NCI-H526 treated with DMSO at 0.1 percent for 48 hours (cell line): ENCODE data around the gene TNFSF10.
"Not testable (repeated sequence)": the region's sequence is repeated elsewhere in the genome, so short reads cannot be mapped to it uniquely, and the experiment has no call there.

Source experiments
- DNase-seq: peaks from one replicate; lab custom pipeline; 2025; lab: John Stamatoyannopoulos, UW

TNFSF10 gene

GRCh38 chr3:172543884-172544283, 20.7 kb upstream of the TNFSF10 start:
- no peak for DNase-seq

- DNase-seq, result no peak
These were observed 20.2 kb upstream of the TNFSF10 start for GRCh38 chr3:172543419-172543818.

- DNase-seq, result no peak
These were observed 19.8 kb upstream of the TNFSF10 start for GRCh38 chr3:172542999-172543398.

DNA sequence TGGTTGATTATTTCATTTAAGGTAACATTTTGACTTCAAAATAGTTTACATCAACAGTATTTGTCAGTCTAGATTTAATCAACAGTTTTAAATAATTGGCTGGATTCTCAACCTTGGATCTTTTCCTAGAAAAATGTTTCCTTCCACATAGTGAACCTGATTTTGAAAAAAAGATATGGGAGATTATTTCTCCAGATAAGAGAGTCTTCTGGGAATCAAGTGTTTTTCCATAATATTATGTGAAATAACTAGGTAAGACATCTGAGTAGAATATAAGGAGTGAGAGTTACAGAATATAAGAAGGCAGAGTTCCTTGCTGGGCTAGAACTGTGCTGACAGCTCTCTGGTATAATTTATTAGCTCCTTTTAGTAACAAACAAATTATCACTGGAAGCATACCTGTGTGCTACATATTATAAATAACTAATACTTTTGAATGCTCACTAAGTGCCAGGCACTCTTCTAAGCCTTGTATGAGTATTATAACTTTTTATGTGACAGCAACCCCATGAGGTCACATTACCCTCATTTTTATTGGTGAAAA, 18.8 kb upstream of the TNFSF10 start:
- DNase-seq, result no peak

DNA sequence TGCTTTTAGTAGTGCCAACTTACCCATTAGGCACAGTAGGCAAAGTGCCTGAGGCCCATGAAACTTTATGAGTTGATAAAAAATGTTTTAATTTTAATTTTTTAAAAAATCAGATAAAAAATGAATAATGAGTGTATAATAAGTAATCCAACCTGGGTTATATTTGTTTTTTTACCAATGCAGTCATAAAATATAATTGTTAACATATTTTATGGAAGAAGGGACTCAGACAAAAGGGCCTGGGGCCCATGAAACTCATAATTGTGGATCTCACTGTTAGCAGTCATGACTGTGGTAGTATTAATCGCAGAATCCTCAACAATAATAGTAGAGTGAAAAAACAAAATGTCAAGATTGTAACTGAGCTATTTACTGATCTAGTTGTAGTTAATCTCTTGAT, 16.8 kb upstream of the TNFSF10 start:
- no peak for DNase-seq

GRCh38 chr3:172539273-172539672, 16.0 kb upstream of the TNFSF10 start:
- no peak for DNase-seq

GRCh38 chr3:172538368-172539151, 15.3 kb upstream of the TNFSF10 start:
- DNase-seq, result no peak

GRCh38 chr3:172537507-172538158, 14.4 kb upstream of the TNFSF10 start:
- no peak for DNase-seq

DNA sequence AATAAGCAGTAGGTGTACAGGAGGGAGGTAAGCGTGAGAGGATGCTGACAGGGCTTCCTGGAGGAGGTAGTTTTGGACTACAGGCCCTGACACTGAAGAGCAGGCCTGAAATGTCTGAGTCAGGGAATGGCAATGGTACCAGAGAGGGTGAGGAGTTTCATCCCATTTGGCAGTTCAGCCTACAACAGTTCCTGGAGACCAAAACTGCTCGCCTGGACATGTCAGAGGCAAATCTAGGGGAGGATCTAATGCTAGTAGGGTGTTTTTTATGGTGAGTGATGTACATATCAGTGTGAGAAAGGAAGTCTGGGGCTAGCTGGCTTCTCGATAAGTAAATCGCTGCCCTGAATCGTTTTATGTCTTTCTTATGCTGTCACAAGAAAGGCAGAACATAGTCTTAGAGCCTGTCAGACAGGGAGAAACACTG, 13.8 kb upstream of the TNFSF10 start:
- DNase-seq, result no peak

DNA sequence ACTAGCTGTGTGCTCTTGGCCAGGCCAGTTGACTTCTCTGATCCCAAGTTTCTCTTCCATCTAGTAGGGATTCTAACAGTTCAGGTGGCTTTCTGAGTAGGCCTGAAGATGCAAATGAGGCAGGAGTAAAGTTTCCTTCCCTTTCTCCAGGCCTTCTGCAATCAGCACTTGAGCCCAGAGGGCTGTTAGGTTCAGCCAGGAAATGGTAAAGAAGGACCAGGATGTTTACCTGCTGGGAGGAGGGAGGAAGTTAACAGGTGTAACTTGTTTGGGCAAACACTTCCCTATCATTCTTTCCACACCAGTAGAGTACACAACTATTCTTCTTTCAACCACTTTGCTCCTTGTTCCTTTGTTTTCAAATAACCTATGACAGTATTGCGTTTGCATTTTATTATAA, 13.3 kb upstream of the TNFSF10 start:
- DNase-seq, result no peak

DNA sequence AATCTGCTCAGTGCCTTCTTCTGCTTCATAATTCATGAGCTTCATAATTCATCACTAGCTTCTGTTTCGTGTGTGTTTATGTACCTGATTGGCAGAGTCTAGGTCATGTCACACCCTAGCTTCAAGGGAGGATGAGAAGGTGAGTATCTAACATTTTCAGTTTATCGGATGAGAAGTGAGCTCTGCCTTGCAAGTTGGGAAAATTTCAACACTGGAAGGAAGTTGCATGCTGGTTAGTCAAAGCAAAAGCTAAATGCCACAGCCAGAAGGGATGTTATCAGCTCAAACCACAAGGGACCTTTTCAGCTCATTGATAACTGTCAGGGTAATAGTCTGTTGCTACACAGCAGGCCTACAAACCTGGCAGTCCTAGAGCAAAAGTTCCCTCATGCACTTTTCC, 7.3 kb upstream of the TNFSF10 start:
- no peak for DNase-seq

- no peak for DNase-seq
These were observed 6.9 kb upstream of the TNFSF10 start for GRCh38 chr3:172530101-172530561.

- DNase-seq, result no peak
These were observed 5.4 kb upstream of the TNFSF10 start for GRCh38 chr3:172528677-172529076.

DNA sequence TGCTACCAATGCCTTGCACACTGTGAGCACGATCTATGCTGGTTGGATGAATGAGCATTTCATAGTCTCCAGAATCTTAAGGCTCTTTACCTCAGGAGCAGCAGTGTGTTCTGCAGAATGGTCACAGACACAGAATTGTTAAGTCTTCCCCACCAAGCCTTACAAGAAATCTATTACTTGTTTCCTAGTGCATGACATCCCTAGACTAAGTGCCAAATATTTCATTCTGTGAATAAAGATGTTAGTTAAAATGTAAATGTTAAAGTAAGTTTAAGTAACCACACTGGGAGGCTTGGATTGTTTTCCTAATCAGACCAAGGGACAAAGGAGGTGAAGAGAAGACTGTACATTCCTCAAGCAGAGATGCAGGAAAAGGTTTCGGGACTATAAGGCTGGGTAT, 4.1 kb upstream of the TNFSF10 start:
- no peak for DNase-seq

DNA sequence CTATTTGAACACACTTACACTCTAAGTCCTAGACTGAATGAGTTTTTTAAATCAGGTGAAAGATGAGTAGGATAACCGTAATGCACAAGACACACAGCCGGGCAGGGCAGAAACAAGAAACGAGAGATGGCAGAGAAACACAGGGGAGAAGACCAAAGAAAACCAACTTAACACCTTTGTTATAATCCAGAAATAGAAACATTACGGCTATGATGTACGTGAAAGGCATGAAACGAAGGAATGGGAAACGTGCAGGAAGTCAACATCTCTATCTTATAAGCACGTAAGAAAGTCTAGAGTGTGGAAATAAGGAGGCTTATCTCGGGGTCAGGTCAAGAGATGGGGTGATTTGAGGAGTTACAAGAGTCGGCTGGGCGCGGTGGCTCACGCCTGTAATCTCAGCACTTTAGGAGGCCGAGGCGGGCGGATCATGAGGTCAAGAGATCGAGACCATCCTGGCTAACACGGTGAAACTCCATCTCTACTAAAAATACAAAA, 1.9 kb upstream of the TNFSF10 start:
- no peak for DNase-seq

DNA sequence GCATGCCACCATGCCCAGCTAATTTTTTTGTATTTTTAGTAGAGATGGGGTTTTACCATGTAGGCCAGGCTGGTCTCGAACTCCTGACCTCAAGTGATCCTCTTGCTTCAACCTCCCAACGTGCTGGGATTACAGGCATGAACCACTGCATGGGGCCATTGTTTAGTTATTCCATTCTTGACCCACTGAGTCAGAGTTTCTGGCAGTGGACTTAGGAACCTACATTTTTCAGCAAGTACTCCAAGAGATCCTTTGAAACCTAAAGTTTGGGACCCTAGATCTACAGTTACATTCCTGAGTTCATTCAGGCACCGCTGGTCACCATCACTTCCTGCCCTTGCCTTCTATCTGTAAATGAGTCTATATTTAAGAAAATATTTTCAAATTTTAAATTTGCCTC, 1.4 kb upstream of the TNFSF10 start:
- DNase-seq, result no peak

GRCh38 chr3:172521837-172522726, 1.1 kb downstream of the TNFSF10 start:
- DNase-seq, result not testable (repeated sequence)

DNA sequence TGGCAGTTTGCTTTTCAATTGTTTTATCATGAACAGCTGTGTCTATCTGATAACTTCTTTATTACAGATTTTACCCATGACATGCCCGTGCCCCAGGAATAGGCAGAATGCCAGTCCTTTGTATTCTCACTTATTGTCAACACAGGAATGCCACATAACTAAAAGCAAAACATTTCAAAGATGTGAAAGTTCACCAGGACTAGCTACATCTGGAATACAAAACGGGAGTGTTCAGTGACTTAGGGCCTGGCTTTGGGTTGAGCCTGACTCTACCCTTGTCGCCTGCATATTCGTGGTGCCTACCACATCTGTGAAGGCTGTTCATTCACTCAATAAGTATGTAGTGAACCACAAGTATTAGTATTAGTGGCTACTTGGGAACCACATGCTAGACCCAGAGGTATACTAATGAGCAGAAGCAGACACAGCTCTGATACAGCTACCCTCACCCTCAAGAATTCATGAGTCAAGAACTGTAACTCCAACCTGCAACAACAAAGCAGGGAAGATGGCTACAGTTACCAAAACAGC, 2.9 kb downstream of the TNFSF10 start:
- DNase-seq, result no peak

DNA sequence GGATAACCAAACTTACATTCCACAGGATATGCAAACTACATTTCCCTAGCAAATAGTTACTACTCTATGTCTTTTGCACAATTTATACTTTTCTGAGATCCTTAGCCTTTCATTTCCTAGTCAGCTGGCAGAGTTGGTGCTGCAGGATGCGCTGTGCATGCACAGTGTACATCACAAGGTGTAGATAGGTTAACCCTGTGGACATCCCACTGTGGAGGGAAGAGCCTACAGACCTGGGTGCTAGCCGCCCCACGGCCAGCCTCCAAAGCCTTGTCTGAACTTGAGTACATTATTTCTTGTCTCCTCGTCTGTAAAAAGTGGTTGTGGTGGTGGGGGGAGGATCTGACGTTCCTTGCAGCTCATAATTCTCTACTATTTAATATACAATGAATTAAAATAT, 3.5 kb downstream of the TNFSF10 start:
- DNase-seq, result peak; percentile 16

GRCh38 chr3:172518929-172519640, 4.1 kb downstream of the TNFSF10 start:
- DNase-seq, result peak; percentile 18

GRCh38 chr3:172517859-172518466, 5.3 kb downstream of the TNFSF10 start:
- no peak for DNase-seq
